Fibroblast of villous mesenchyme (primary cell): ENCODE results near the gene GALM. TPM values are rescaled to one million over a fixed set of nuclear protein-coding genes. Genes with fewer than 3 reads are reported as not detected.
"Not testable (repeated sequence)": the region's sequence is repeated elsewhere in the genome, so short reads cannot be mapped to it uniquely, and the experiment has no call there.

Experiments
- DNase-seq: peaks from one replicate; pipeline ENCODE4 v3.0.0-alpha.2; 2010; ENCODE audit warnings: low read depth
- H3K4me3 ChIP-seq: 2 replicates; pipeline ENCODE4 v1.5.1; 2011; ENCODE audit warnings: low read depth, mild to moderate bottlenecking, low read length
- total RNA-seq: library from RNA; depleted of rRNA; stranded (reverse); fragments of >200 nt; gene quantifications from 2 replicates; pipeline ENCODE4 v1.2.3, GENCODE V29; 2012
- TF ChIP-seq, protein P1 (sequence below): IDR thresholded peaks from 2 replicates; pipeline ENCODE4 v1.5.1; 2012; ENCODE audit warnings: low read depth, mild to moderate bottlenecking, low read length; ENCODE audit not compliant: insufficient read depth

Gene GALM
- total RNA-seq, 1 donor = 19.9 TPM

DNA sequence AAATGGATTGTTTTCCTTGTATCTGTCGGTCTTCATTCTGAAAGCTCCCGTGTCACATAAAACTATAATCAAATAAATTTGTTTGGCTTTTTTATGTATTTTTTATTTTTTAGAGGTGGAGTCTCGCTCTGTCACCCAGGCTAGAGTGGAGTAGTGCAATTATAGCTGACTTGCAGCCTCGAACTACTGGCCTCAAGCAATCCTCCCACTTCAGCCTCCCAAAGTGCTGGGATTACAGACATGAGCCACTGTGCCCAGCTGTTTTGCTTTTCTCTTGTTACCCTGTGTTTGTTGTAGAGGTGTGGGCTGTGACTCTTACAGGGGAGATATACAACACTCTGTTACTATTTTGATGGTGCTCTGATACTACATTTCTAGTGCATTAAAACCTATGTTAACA, 2.2 kb downstream of the GALM start:
- TF ChIP-seq, protein P1, sequence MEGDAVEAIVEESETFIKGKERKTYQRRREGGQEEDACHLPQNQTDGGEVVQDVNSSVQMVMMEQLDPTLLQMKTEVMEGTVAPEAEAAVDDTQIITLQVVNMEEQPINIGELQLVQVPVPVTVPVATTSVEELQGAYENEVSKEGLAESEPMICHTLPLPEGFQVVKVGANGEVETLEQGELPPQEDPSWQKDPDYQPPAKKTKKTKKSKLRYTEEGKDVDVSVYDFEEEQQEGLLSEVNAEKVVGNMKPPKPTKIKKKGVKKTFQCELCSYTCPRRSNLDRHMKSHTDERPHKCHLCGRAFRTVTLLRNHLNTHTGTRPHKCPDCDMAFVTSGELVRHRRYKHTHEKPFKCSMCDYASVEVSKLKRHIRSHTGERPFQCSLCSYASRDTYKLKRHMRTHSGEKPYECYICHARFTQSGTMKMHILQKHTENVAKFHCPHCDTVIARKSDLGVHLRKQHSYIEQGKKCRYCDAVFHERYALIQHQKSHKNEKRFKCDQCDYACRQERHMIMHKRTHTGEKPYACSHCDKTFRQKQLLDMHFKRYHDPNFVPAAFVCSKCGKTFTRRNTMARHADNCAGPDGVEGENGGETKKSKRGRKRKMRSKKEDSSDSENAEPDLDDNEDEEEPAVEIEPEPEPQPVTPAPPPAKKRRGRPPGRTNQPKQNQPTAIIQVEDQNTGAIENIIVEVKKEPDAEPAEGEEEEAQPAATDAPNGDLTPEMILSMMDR = no peak
- no peak overlapping the region for H3K4me3 ChIP-seq
- no peak for DNase-seq

DNA sequence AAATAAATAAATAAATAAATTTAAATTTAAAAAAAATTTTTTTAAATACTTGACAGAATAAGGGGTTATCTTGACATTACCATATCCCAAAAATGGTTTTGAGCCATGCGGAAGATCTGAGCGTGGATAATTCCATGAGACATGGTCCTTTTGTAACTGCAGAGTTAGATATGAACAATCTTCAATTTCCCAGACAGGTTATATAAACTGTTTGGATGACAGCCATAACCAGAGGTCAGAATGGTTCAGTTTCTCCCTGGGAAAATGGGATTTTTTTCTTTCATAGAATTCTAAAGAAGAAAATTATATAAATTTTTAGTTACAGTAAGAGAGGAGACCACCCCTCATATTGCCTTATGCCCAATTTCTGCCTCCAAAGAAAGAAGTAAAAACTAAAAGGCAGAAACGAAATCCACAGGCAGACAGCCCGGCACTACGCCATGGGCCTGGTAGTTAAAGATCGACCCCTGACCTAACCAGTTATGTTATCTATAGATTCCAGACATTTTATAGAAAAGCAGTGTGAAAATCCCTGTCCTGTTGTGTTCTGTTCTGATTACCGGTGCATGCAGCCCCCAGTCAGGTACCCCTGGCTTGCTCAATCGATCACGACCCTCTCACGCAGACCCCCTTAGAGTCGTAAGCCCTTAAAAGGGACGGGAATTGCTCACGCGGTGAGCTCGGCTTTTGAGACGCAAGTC, 3.0 kb downstream of the GALM start:
- peak; percentile 17 for DNase-seq
- H3K4me3 ChIP-seq = no peak overlapping the region
- TF ChIP-seq, protein P1 = no peak

DNA sequence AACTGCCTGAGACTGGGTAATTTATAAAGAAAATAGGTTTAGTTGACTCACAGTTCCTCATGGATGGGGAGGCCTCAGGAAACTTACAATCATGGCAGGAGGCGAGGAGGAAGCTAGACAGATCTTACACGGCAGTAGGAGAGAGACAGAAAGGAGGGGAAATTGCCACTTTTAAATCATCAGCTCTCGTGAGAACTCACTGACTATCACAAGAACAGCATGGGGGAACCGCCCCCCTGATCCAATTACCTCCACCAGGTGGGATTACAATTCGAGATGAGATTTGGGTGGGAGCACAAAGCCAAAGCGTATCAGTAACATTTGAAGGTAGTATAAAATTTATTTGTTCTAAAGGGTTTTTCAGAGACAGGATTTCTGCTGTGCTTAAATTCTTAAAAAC, 5.4 kb downstream of the GALM start:
- TF ChIP-seq, protein P1 = no peak
- H3K4me3 ChIP-seq = no peak overlapping the region
- DNase-seq = no peak

DNA sequence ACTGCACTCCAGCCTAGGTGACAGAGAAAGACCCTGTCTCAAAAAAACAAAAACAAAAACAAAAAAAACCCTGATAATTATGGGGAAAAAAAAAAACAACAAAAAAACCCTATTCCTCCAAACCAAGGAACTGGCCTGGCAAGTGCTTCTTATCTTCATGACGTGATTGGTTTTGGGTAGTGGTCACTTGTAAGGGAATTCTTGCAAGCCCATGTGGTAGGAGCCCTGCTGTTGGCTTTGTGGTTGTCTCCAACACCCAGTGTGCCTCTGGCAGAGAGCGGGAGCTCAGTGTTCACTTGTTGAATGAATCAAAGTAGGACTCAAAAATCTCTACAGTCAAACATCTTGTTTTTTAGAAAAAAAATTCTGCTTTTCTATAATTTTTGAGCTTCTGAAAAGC, 6.0 kb downstream of the GALM start:
- no peak for DNase-seq
- no peak overlapping the region for H3K4me3 ChIP-seq
- TF ChIP-seq, protein P1 = no peak

DNA sequence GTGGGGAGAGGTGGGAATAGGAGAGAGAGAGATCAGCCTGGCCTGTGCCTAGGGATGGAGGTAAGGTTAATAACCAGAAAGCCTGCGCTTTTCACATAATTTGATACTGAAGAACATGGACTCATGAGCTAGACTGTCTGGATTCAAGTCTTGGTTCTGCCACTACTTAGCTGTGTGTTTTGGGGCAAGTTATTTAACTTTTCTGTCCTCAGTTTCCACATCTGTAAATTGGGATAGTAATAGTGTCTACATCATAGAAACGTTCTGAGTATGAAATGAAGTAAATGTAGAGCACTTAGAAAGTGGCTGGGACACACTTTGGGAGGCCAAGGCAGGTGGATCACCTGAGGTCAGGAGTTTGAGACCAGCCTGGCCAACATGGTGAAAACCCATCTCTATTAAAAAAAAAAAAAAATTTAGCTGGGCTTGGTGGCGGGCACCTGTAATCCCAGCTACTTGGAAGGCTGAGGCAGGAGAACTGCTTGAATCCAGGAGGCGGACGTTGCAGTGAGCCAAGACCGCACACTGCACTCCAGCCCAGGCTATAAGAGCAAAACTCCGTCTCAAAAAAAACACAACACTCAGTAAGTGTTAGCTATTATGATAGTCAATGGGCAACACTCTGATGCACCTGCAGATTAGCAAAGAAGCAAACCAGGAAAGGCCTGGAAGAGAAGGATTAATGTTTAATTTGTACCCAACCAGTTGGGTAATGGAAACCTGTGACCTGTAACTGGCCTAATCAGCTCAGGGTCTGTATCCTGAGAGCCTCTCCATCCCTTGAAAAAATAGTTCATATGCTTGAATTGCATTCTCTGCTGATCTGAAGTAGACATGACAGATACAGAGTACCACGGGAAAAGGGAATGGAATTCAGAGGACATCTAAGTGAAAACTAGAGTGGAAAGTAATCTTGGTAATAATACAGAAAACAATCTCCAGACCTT, 6.8 kb downstream of the GALM start:
- DNase-seq = no peak
- no peak overlapping the region for H3K4me3 ChIP-seq
- TF ChIP-seq, protein P1 = no peak

DNA sequence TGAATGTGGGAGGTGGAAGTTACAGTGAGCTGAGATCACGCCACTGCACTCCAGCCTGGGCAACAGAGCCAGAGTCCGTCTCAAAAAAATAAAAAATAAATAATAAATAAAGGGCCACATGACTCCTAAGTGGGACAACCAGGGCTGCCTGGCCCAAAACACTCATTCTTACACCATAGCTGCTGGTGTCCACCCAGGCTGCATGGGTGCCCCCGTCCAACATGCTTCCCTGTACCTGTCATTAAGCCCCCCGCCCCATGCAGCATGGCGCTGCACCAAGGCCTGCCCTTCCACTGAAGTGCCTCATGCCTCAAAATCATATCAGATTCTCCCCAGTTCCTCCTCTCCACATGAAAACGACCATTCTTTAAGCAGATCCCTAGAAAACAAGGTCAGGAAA, 10.8 kb downstream of the GALM start:
- no peak overlapping the region for H3K4me3 ChIP-seq
- DNase-seq = no peak
- TF ChIP-seq, protein P1 = no peak

DNA sequence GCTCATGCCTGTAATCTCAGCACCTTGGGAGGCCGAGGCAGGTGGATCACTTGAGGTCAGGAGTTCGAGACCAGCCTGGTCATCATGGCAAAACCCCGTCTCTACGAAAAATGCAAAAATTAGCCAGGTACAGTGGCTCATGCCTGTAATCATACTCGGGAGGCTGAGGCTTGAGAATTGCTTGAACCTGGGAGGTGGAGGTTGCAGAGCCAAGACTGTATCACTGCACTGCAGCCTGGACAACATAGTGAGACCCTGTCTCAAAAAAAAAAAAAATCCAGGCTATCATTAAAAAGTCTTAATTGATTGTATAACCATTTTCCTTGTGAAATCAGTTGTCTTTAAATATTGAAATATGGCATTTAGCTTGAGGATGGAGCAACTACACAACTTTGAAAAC, 15.0 kb downstream of the GALM start:
- not testable (repeated sequence) for DNase-seq

More for the DNA sequence above, 15.0 kb downstream of the GALM start:
- H3K4me3 ChIP-seq = not testable (repeated sequence)
